ENCODE measurements around the gene SYCP2.

DNA sequence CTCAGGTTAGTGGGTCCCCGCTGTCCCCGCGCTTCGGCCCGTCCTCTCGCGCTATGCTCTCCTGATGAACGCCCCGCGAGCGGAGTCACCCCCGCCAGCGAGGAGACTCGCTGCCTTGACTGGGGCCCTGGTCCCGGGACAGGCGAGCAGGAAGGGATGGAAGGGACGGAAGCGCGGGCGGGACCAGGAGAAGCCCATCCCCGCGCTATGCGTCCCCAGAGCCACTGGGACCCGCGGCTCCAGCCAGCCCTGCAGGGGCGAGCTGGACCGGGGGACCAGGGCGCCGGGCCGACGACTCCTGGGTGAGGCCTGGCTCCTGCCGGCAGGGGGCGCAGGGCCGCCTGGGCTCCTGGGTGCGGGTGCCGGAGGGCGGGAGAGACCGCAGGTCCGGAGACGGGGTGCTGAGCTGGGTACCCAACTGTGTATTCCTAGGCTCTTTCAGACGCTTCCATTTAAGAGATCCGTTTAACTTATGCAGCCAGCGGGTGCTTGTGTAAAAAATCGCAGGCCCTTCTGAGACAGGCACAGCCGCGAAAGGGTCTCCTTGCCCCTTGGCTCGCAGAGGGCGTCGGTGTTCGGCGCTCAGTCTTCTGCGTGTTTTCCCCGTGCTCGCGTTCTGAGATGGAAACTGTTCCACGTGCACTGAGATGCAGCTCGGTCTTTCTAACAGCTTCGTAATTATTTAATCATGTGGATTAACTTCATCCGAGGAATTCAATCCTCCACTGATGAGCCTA, 580 bp upstream of the SYCP2 start:
- TF ChIP-seq CTCF (IDR thresholded peaks at IDR 0.05; ENCODE audit: poor library complexity) (peak; percentile 96), EZH2phosphoT487 (IDR thresholded peaks at IDR 0.05; ENCODE audit: low read depth, severe bottlenecking, unreplicated experiment) (no peak), EZH2 (IDR thresholded peaks at IDR 0.05; ENCODE audit: borderline replicate concordance) (no peak)
